ENCODE data around the gene TAF1. TPM values are rescaled to one million over a fixed set of nuclear protein-coding genes. Genes with fewer than 3 reads are reported as not detected.
"Not testable (repeated sequence)": the region's sequence is repeated elsewhere in the genome, so short reads cannot be mapped to it uniquely, and the experiment has no call there.

Gene TAF1
- total RNA-seq, 4 donors from 2014 or later = 34.3 to 59.4 (median 41.4) TPM

DNA sequence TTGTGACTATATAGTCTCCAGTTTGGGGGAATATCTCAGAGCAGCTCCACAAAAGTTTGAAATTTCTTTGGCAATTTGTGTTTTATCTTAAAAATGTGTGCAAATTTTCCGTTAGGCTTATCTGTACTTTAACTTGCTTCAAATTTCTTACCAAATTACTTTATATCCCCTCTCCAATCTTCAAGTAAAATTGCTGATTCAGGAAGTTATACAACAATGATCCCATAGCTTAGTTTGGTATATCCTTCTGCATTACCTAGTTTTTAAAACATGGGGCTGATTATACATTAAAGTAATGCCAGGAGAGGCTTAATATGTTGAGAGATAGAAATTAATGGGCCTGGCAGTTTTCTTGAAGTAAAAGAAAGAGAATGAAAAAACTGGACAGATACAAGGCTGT is 66.6 kb downstream of the TAF1 start:
- H3K4me1 ChIP-seq = no peaks in the 10 kb centered on the region
- H3K9me3 ChIP-seq = no peaks in the 10 kb centered on the region
- intact Hi-C loops (cut with DNase I) = no loop called here
- no peak for TF ChIP-seq EP300 (IDR thresholded peaks at IDR 0.05)
- no peak for TF ChIP-seq POLR2AphosphoS5 (IDR thresholded peaks at IDR 0.05)
- no peak for TF ChIP-seq POLR2A (IDR thresholded peaks at IDR 0.05; ENCODE audit: low read depth)
- H3K27ac ChIP-seq (replicated peaks in 1 of 4) = no peak overlapping the region
- no peak overlapping the region for H3K4me3 ChIP-seq
- 67% methylated on average over 1 of the region's 1 CpG for WGBS
- no peak for DNase-seq (ENCODE audit: extremely low spot score)
- no peaks in the 10 kb centered on the region for H3K27me3 ChIP-seq
- peaks cover 0 to 31% (median 3%) of the 10 kb centered on the region in 4 donors for H3K36me3 ChIP-seq

- intact Hi-C loops (cut with DNase I) = no loop called here
- Histone ChIP-seq H3K27me3 (no peaks in the 10 kb centered on the region), H3K4me1 (no peaks in the 10 kb centered on the region), H3K27ac (replicated peaks in 1 of 4) (no peak overlapping the region), H3K4me3 (no peak overlapping the region), H3K36me3 (peaks cover 0 to 25% (median 2%) of the 10 kb centered on the region in 4 donors), H3K9me3 (no peaks in the 10 kb centered on the region)
- DNase-seq (ENCODE audit: extremely low spot score) = no peak
- TF ChIP-seq CTCF (IDR thresholded peaks at IDR 0.05) (no peak), POLR2AphosphoS5 (IDR thresholded peaks at IDR 0.05) (no peak), EP300 (IDR thresholded peaks at IDR 0.05) (no peak), POLR2A (IDR thresholded peaks at IDR 0.05; ENCODE audit: low read depth) (no peak)
- WGBS = 93% methylated on average over 6 of the region's 6 CpGs
Measured at GRCh38 chrX:71438750-71439149, 72.6 kb downstream of the TAF1 start.

GRCh38 chrX:71439420-71439819 is 73.3 kb downstream of the TAF1 start:
- no peak for TF ChIP-seq CTCF (IDR thresholded peaks at IDR 0.05)
- no peak for TF ChIP-seq EP300 (IDR thresholded peaks at IDR 0.05)
- TF ChIP-seq POLR2A (IDR thresholded peaks at IDR 0.05; ENCODE audit: low read depth) = no peak
- TF ChIP-seq POLR2AphosphoS5 (IDR thresholded peaks at IDR 0.05) = no peak
- no peak overlapping the region for H3K27ac ChIP-seq (replicated peaks in 1 of 4)
- 88% methylated on average over 3 of the region's 3 CpGs for WGBS
- no peaks in the 10 kb centered on the region for H3K9me3 ChIP-seq
- intact Hi-C loops (cut with DNase I) = no loop called here
- H3K4me3 ChIP-seq = no peak overlapping the region
- peaks cover 0 to 28% (median 3%) of the 10 kb centered on the region in 4 donors for H3K36me3 ChIP-seq
- H3K27me3 ChIP-seq = no peaks in the 10 kb centered on the region
- DNase-seq (ENCODE audit: extremely low spot score) = no peak
- H3K4me1 ChIP-seq = no peaks in the 10 kb centered on the region

DNA sequence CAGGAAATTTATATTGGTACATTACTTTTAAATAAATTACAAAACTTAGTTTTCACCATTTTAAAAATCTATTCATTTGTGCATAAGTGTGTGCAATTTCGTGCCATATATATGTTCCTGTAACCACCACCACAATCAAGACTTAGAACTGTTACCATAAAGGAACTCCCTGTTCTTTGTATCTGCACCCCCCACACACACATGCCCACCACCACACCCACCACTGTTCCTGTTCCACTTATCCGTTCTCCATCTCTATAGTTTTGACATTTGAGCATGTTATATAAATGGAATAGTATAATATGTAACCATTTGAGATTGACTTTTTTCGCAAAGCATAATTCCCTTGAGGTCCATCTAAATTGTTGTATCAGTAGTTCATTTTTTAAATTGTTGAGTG is 73.7 kb downstream of the TAF1 start:
- Histone ChIP-seq H3K36me3 (peaks cover 0 to 28% (median 6%) of the 10 kb centered on the region in 4 donors), H3K27ac (replicated peaks in 1 of 4) (no peak overlapping the region), H3K4me3 (no peak overlapping the region), H3K9me3 (no peaks in the 10 kb centered on the region), H3K27me3 (no peaks in the 10 kb centered on the region), H3K4me1 (no peaks in the 10 kb centered on the region)
- no peak for DNase-seq (ENCODE audit: extremely low spot score)
- WGBS = 74% methylated on average over 3 of the region's 3 CpGs
- no peak for TF ChIP-seq POLR2A (IDR thresholded peaks at IDR 0.05; ENCODE audit: low read depth)
- no peak for TF ChIP-seq EP300 (IDR thresholded peaks at IDR 0.05)
- no peak for TF ChIP-seq POLR2AphosphoS5 (IDR thresholded peaks at IDR 0.05)
- no peak for TF ChIP-seq CTCF (IDR thresholded peaks at IDR 0.05)
- intact Hi-C loops (cut with DNase I) = no loop called here

- no peak overlapping the region for H3K27ac ChIP-seq (replicated peaks in 1 of 4)
- intact Hi-C loops (cut with DNase I) = no loop called here
- H3K27me3 ChIP-seq = no peaks in the 10 kb centered on the region
- H3K9me3 ChIP-seq = no peaks in the 10 kb centered on the region
- TF ChIP-seq POLR2A (IDR thresholded peaks at IDR 0.05; ENCODE audit: low read depth) (no peak), EP300 (IDR thresholded peaks at IDR 0.05) (no peak), POLR2AphosphoS5 (IDR thresholded peaks at IDR 0.05) (no peak), CTCF (IDR thresholded peaks at IDR 0.05) (no peak)
- H3K36me3 ChIP-seq = peaks cover 0 to 29% (median 6%) of the 10 kb centered on the region in 4 donors
- no peak overlapping the region for H3K4me3 ChIP-seq
- DNase-seq (ENCODE audit: extremely low spot score) = no peak
- no peaks in the 10 kb centered on the region for H3K4me1 ChIP-seq
- WGBS = 75% methylated on average over 4 of the region's 4 CpGs
Measured at GRCh38 chrX:71440401-71440800, 74.2 kb downstream of the TAF1 start.

- H3K4me1 ChIP-seq; DNase-seq (ENCODE audit: extremely low spot score); H3K27ac ChIP-seq (replicated peaks in 1 of 4); intact Hi-C loops (cut with DNase I); H3K27me3 ChIP-seq; H3K9me3 ChIP-seq; H3K4me3 ChIP-seq: not testable (repeated sequence)
- H3K36me3 ChIP-seq = peaks cover 0 to 29% (median 6%) of the 10 kb centered on the region in 4 donors
- whole genome bisulfite sequencing = 100% methylated on average over 2 of the region's 2 CpGs
Measured at GRCh38 chrX:71441809-71442208, 75.7 kb downstream of the TAF1 start.
